Upper lobe of left lung (tissue), 6 donors: ENCODE data around the gene ACER1. TPM values are rescaled to one million over a fixed set of nuclear protein-coding genes. Genes with fewer than 3 reads are reported as not detected.
"Not testable (repeated sequence)": the region's sequence is repeated elsewhere in the genome, so short reads cannot be mapped to it uniquely, and the experiment has no call there.

Source experiments
- ATAC-seq, 2 donors: fragments of 200-7000 bp; cut with Tn5 transposase; one replicate each; pipeline ENCODE4 v1.9.1; 2022; ENCODE audit warnings: mild to moderate bottlenecking in 2 of 2, moderate library complexity in 2 of 2; ENCODE audit not compliant: low FRiP score in 2 of 2
- DNase-seq, 2 donors: peaks; one replicate each; pipeline ENCODE4 v3.0.0-alpha.2; 2019 to 2020
- H3K27ac ChIP-seq, 4 donors: fragments of 200-600 bp; sonication (generic); one replicate each; pipeline ENCODE4 v1.5.1; 2016 to 2019
- H3K27me3 ChIP-seq, 4 donors: fragments of 200-600 bp; sonication (generic); one replicate each; pipeline ENCODE4 v1.5.1; 2017 to 2019
- H3K36me3 ChIP-seq, 4 donors: fragments of 200-600 bp; sonication (generic); one replicate each; pipeline ENCODE4 v1.5.1; 2016 to 2019
- H3K4me1 ChIP-seq, 4 donors: fragments of 200-600 bp; sonication (generic); one replicate each; pipeline ENCODE4 v1.5.1; 2018 to 2019
- H3K4me3 ChIP-seq, 4 donors: fragments of 200-600 bp; sonication (generic); one replicate each; pipeline ENCODE4 v1.5.1; 2017 to 2019; ENCODE audit warnings: mild to moderate bottlenecking in 2 of 4, moderate library complexity in 1 of 4
- H3K9me3 ChIP-seq, 4 donors: fragments of 200-600 bp; sonication (generic); one replicate each; pipeline ENCODE4 v1.5.1; 2018 to 2019
- EP300 ChIP-seq, 4 donors: sonication (generic); formaldehyde crosslinking; IDR thresholded peaks; one replicate each; pipeline ENCODE4 v1.5.1; 2017; ENCODE audit warnings: antibody characterized with exemption in 4 of 4, control low read depth in 2 of 4
- POLR2A ChIP-seq, 4 donors: fragments of 450-650 bp; IDR thresholded peaks; one replicate each; pipeline ENCODE4 v1.5.1; 2016 to 2017; ENCODE audit warnings: antibody characterized with exemption in 4 of 4, mild to moderate bottlenecking in 2 of 4
- POLR2AphosphoS5 ChIP-seq, 2 donors: sonication (generic); formaldehyde crosslinking; IDR thresholded peaks; one replicate each; pipeline ENCODE4 v1.5.1; 2017; ENCODE audit warnings: antibody characterized with exemption in 2 of 2
- WGBS, 2 donors: methylation state at CpG; one replicate each; pipeline ENCODE4 v1.1.5; 2017 to 2018; 5-methylcytosine and 5-hydroxymethylcytosine counted together
- total RNA-seq, 6 donors: library from RNA; depleted of rRNA in 4 of 6; stranded (reverse); fragments of >200 nt in 4 of 6; gene quantifications; one replicate each; pipeline versions ENCODE4 v1.1.0 to v1.2.1, GENCODE V29; 2016 to 2021
- TF ChIP-seq, protein P1 (sequence below), 6 experiments: fragments of 450-650 bp in 4 of 6; fragments of 200-600 bp in 2 of 6; sonication (generic) in 2 of 6; IDR thresholded peaks; one replicate each; pipeline ENCODE4 v1.5.1; 2016 to 2019; ENCODE audit warnings: antibody characterized with exemption in 6 of 6
- donor health status: DM: no; HTN: no; CAD: no; lungs with moderate emphysema.
- donor health status: DM: no; HTN: yes; CAD: no; lungs with severe emphysema.

Gene ACER1
- total RNA-seq, 6 donors from 2014 or later: not detected

- Histone ChIP-seq H3K27ac (no peak overlapping the region), H3K27me3 (no peaks in the 10 kb centered on the region), H3K4me1 (no peaks in the 10 kb centered on the region), H3K36me3 (no peaks in the 10 kb centered on the region), H3K4me3 (no peak overlapping the region), H3K9me3 (no peaks in the 10 kb centered on the region)
- WGBS, 2 donors: 78 to 89% methylated on average over 2 of the region's 2 CpGs
- TF ChIP-seq, protein P1, sequence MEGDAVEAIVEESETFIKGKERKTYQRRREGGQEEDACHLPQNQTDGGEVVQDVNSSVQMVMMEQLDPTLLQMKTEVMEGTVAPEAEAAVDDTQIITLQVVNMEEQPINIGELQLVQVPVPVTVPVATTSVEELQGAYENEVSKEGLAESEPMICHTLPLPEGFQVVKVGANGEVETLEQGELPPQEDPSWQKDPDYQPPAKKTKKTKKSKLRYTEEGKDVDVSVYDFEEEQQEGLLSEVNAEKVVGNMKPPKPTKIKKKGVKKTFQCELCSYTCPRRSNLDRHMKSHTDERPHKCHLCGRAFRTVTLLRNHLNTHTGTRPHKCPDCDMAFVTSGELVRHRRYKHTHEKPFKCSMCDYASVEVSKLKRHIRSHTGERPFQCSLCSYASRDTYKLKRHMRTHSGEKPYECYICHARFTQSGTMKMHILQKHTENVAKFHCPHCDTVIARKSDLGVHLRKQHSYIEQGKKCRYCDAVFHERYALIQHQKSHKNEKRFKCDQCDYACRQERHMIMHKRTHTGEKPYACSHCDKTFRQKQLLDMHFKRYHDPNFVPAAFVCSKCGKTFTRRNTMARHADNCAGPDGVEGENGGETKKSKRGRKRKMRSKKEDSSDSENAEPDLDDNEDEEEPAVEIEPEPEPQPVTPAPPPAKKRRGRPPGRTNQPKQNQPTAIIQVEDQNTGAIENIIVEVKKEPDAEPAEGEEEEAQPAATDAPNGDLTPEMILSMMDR (IDR thresholded peaks at IDR 0.05): no peak
- TF ChIP-seq EP300 (IDR thresholded peaks at IDR 0.05) (no peak), POLR2AphosphoS5 (IDR thresholded peaks at IDR 0.05) (no peak), POLR2A (IDR thresholded peaks at IDR 0.05) (no peak)
- no peak for DNase-seq
- ATAC-seq: no peak
These were observed 19.2 kb upstream of the ACER1 start for GRCh38 chr19:6352381-6353165.

- Histone ChIP-seq H3K4me1 (no peaks in the 10 kb centered on the region), H3K9me3 (no peaks in the 10 kb centered on the region), H3K27ac (no peak overlapping the region), H3K4me3 (no peak overlapping the region), H3K27me3 (no peaks in the 10 kb centered on the region), H3K36me3 (no peaks in the 10 kb centered on the region)
- TF ChIP-seq POLR2AphosphoS5 (IDR thresholded peaks at IDR 0.05): no peak
- TF ChIP-seq, protein P1 (IDR thresholded peaks at IDR 0.05): no peak
- TF ChIP-seq EP300 (IDR thresholded peaks at IDR 0.05): no peak
- no peak for TF ChIP-seq POLR2A (IDR thresholded peaks at IDR 0.05)
- no peak for DNase-seq
- 60 to 62% methylated on average over 2 of the region's 2 CpGs for WGBS, 2 donors
- ATAC-seq: no peak
These were observed 17.3 kb upstream of the ACER1 start for GRCh38 chr19:6350688-6351087.

DNA sequence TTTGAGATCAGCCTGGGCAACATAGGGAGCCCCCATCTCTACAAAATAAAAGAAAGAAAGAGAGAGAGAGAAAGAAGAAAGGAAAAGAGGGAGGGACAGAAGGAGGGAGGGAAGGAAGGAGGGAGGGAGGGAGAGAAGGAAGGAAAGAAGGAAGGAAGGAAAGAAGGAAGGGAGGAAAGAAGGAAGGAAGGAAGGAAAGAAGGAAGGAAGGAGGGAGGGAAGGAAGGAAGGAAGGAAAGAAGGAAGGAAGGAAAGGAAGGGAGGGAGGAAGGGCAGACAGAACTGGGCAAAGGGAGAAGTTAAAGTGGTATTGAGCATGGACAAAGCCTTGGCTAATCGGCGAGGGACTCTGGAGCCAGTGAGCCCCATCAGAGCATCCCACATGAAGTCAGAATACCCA is 15.9 kb upstream of the ACER1 start:
- DNase-seq, H3K27me3 ChIP-seq, H3K27ac ChIP-seq, H3K9me3 ChIP-seq, H3K36me3 ChIP-seq, H3K4me3 ChIP-seq, ATAC-seq, H3K4me1 ChIP-seq: not testable (repeated sequence)
- WGBS, 2 donors: 88 to 90% methylated on average over 2 of the region's 2 CpGs

DNA sequence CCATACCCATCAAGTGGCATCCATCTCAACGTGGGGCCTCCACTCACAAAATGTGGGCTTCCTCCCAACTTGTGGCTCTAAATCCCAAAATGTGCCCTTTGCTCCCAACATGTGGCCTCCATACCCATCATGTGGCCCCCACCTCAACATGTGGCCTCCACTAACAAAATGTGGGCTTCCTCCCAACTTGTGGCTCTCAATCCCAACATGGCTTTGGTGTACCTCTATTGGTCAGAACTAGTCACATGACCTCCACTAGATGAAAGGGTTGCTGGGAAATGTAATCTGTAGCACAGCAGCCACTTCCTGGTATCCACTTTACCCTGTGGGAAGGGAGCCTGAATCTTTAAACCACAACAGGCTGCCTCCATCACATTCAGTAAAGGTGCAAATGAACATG is 10.1 kb upstream of the ACER1 start:
- whole genome bisulfite sequencing, 2 donors: 92 to 100% methylated on average over 1 of the region's 1 CpG

GRCh38 chr19:6340493-6341201 is 7.2 kb upstream of the ACER1 start:
- no peaks in the 10 kb centered on the region for H3K4me1 ChIP-seq

More for the DNA sequence above, 10.1 kb upstream of the ACER1 start:
- H3K4me3 ChIP-seq: no peak overlapping the region
- DNase-seq (no peak), ATAC-seq (no peak)
- H3K36me3 ChIP-seq: no peaks in the 10 kb centered on the region
- no peaks in the 10 kb centered on the region for H3K4me1 ChIP-seq
- H3K27ac ChIP-seq: no peak overlapping the region
- no peaks in the 10 kb centered on the region for H3K27me3 ChIP-seq
- TF ChIP-seq, protein P1 (IDR thresholded peaks at IDR 0.05): no peak
- TF ChIP-seq POLR2AphosphoS5 (IDR thresholded peaks at IDR 0.05): no peak
- no peak for TF ChIP-seq EP300 (IDR thresholded peaks at IDR 0.05)
- TF ChIP-seq POLR2A (IDR thresholded peaks at IDR 0.05): no peak
- H3K9me3 ChIP-seq: no peaks in the 10 kb centered on the region

More at GRCh38 chr19:6340493-6341201, 7.2 kb upstream of the ACER1 start:
- TF ChIP-seq POLR2A (IDR thresholded peaks at IDR 0.05) (no peak), EP300 (IDR thresholded peaks at IDR 0.05) (no peak), POLR2AphosphoS5 (IDR thresholded peaks at IDR 0.05) (no peak)
- TF ChIP-seq, protein P1 (IDR thresholded peaks at IDR 0.05): no peak
- DNase-seq: no peak
- no peaks in the 10 kb centered on the region for H3K27me3 ChIP-seq
- H3K27ac ChIP-seq: no peak overlapping the region
- no peak overlapping the region for H3K4me3 ChIP-seq
- 68 to 75% methylated on average over 14 of the region's 14 CpGs for WGBS, 2 donors
- no peaks in the 10 kb centered on the region for H3K36me3 ChIP-seq
- ATAC-seq: peak in 1 of 2 donors; percentile 40
- no peaks in the 10 kb centered on the region for H3K9me3 ChIP-seq
